HEK293 (cell line): ENCODE results near the gene PAFAH1B2.
A peak's percentile ranks its signal among the peaks of the same experiment; 100 is the strongest.

Source experiments
- ATF2 ChIP-seq: fragments of 450-650 bp; formaldehyde crosslinking; IDR thresholded peaks from 2 replicates; pipeline ENCODE4 v1.5.1; 2016; ENCODE audit warnings: missing biosample characterization, missing genetic modification characterization, low read depth
- BCL11B ChIP-seq: fragments of 450-650 bp; formaldehyde crosslinking; IDR thresholded peaks from 2 replicates; pipeline ENCODE4 v1.5.1; 2016; ENCODE audit warnings: low read depth, missing biosample characterization, missing genetic modification characterization
- GLIS1 ChIP-seq: fragments of 450-650 bp; formaldehyde crosslinking; IDR thresholded peaks from 2 replicates; pipeline ENCODE4 v1.5.1; 2016; ENCODE audit warnings: missing biosample characterization, missing genetic modification characterization
- OSR2 ChIP-seq: fragments of 450-650 bp; formaldehyde crosslinking; IDR thresholded peaks from 2 replicates; pipeline ENCODE4 v1.5.1; 2016; ENCODE audit warnings: missing biosample characterization, missing genetic modification characterization
- PRDM10 ChIP-seq: fragments of 450-650 bp; formaldehyde crosslinking; IDR thresholded peaks from 2 replicates; pipeline ENCODE4 v1.5.1; 2016; ENCODE audit warnings: missing biosample characterization, missing genetic modification characterization
- PRDM6 ChIP-seq: fragments of 450-650 bp; formaldehyde crosslinking; IDR thresholded peaks from 2 replicates; pipeline ENCODE4 v1.5.1; 2017; ENCODE audit warnings: missing biosample characterization, missing genetic modification characterization
- ZBTB11 ChIP-seq: fragments of 450-650 bp; formaldehyde crosslinking; conservative IDR thresholded peaks from 2 replicates; pipeline ENCODE4 v1.5.1; 2016; ENCODE audit warnings: low read depth, missing biosample characterization, missing genetic modification characterization
- ZBTB26 ChIP-seq: fragments of 450-650 bp; formaldehyde crosslinking; optimal IDR thresholded peaks from 2 replicates; pipeline ENCODE3; 2016; ENCODE audit warnings: missing biosample characterization, mild to moderate bottlenecking, missing genetic modification characterization
- ZBTB7A ChIP-seq: fragments of 450-650 bp; formaldehyde crosslinking; IDR thresholded peaks from 2 replicates; pipeline ENCODE4 v1.5.1; 2016; ENCODE audit warnings: low read depth, missing biosample characterization, missing genetic modification characterization
- ZFP69B ChIP-seq: fragments of 450-650 bp; formaldehyde crosslinking; IDR thresholded peaks from 2 replicates; pipeline ENCODE4 v1.5.1; 2016; ENCODE audit warnings: missing biosample characterization, missing genetic modification characterization
- ZNF132 ChIP-seq: fragments of 450-650 bp; formaldehyde crosslinking; IDR thresholded peaks from 2 replicates; pipeline ENCODE4 v1.5.1; 2017; ENCODE audit warnings: missing biosample characterization, missing genetic modification characterization, borderline replicate concordance
- ZNF155 ChIP-seq: fragments of 450-650 bp; formaldehyde crosslinking; IDR thresholded peaks from 2 replicates; pipeline ENCODE4 v1.5.1; 2016; ENCODE audit warnings: missing biosample characterization, missing genetic modification characterization
- ZNF174 ChIP-seq: fragments of 450-650 bp; formaldehyde crosslinking; IDR thresholded peaks from 2 replicates; pipeline ENCODE4 v1.5.0; 2017; ENCODE audit warnings: missing biosample characterization, mild to moderate bottlenecking, missing genetic modification characterization
- ZNF398 ChIP-seq: fragments of 450-650 bp; formaldehyde crosslinking; IDR thresholded peaks from 2 replicates; pipeline ENCODE4 v1.5.1; 2017; ENCODE audit warnings: missing biosample characterization, missing genetic modification characterization
- ZNF510 ChIP-seq: fragments of 450-650 bp; formaldehyde crosslinking; IDR thresholded peaks from 2 replicates; pipeline ENCODE4 v1.5.1; 2018; ENCODE audit warnings: mild to moderate bottlenecking, missing genetic modification characterization, missing biosample characterization; ENCODE audit not compliant: insufficient replicate concordance
- ZNF530 ChIP-seq: fragments of 450-650 bp; formaldehyde crosslinking; IDR thresholded peaks from 2 replicates; pipeline ENCODE4 v1.5.1; 2016; ENCODE audit warnings: low read depth, missing biosample characterization, missing genetic modification characterization
- ZNF843 ChIP-seq: fragments of 450-650 bp; formaldehyde crosslinking; IDR thresholded peaks from 2 replicates; pipeline ENCODE4 v1.5.1; 2016; ENCODE audit warnings: missing biosample characterization, missing genetic modification characterization
- ZSCAN5A ChIP-seq: fragments of 450-650 bp; formaldehyde crosslinking; IDR thresholded peaks from 2 replicates; pipeline ENCODE4 v1.5.1; 2016; ENCODE audit warnings: missing biosample characterization, missing genetic modification characterization
- ZXDB ChIP-seq: fragments of 450-650 bp; formaldehyde crosslinking; IDR thresholded peaks from 2 replicates; pipeline ENCODE4 v1.5.1; 2016; ENCODE audit warnings: missing biosample characterization, missing genetic modification characterization

Gene PAFAH1B2

GRCh38 chr11:117098269-117099232 is 45.5 kb upstream of the PAFAH1B2 start, which contains the start of gene SIK3 (continued):
- TF ChIP-seq PRDM10 (tag by site-specific recombination) (peak; percentile 50; the same call in 1 of the 2 replicates), ATF2 (tag by site-specific recombination) (0 out of 2 replicates have a peak, but pooled peaks have one; percentile 10), ZNF132 (tag by site-specific recombination) (no peak), OSR2 (tag by site-specific recombination) (peak; percentile 23; the same call in 1 of the 2 replicates), ZSCAN5A (tag by site-specific recombination) (no peak), ZNF530 (tag by site-specific recombination) (no peak), ZNF174 (tag by site-specific recombination) (no peak), ZNF155 (tag by site-specific recombination) (no peak), ZNF510 (tag by site-specific recombination) (no peak), ZBTB26 (peak; percentile 34), GLIS1 (tag by site-specific recombination) (peak; percentile 73), ZNF398 (tag by site-specific recombination) (peak; percentile 71), ZBTB11 (tag by site-specific recombination) (0 out of 2 replicates have a peak, but pooled peaks have one; percentile 11), ZFP69B (tag by site-specific recombination) (peak; percentile 98), ZXDB (peak; percentile 59), PRDM6 (no peak), BCL11B (tag by site-specific recombination) (0 out of 2 replicates have a peak, but pooled peaks have one; percentile 40), ZBTB7A (tag by site-specific recombination) (peak; percentile 65; the same call in 1 of the 2 replicates), ZNF843 (tag by site-specific recombination) (0 out of 2 replicates have a peak, but pooled peaks have one; percentile 16)
